Thoracic aorta endothelial cell (primary cell): ENCODE data around the gene CCL11. TPM values are rescaled to one million over a fixed set of nuclear protein-coding genes. Genes with fewer than 3 reads are reported as not detected.

Experiments used
- total RNA-seq: library from RNA; depleted of rRNA; stranded (reverse); fragments of >200 nt; gene quantifications from 2 replicates; pipeline ENCODE4 v1.2.3, GENCODE V29; 2012

Gene CCL11
- total RNA-seq: not detected in 2 replicates

DNA sequence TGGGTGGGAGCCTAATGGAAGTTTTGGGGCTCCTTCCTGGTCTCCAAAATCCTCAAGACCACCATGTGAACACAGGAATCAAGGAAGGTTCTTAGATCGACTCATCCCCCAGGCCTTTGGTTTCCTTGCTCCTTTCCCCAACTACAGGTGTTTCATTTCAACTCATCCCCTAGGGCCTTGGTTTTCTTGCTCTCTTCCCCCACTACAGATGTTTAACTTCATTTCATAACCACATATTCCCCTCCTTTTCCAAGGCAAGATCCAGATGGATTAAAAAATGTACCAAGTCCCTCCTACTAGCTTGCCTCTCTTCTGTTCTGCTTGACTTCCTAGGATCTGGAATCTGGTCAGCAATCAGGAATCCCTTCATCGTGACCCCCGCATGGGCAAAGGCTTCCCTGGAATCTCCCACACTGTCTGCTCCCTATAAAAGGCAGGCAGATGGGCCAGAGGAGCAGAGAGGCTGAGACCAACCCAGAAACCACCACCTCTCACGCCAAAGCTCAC, at the start of gene CCL11:
TSS of gene CCL11 (plus strand) at position 457 of the 507 bp plus-strand sequence. CDS start 67 bp downstream, outside the sequence.

DNA sequence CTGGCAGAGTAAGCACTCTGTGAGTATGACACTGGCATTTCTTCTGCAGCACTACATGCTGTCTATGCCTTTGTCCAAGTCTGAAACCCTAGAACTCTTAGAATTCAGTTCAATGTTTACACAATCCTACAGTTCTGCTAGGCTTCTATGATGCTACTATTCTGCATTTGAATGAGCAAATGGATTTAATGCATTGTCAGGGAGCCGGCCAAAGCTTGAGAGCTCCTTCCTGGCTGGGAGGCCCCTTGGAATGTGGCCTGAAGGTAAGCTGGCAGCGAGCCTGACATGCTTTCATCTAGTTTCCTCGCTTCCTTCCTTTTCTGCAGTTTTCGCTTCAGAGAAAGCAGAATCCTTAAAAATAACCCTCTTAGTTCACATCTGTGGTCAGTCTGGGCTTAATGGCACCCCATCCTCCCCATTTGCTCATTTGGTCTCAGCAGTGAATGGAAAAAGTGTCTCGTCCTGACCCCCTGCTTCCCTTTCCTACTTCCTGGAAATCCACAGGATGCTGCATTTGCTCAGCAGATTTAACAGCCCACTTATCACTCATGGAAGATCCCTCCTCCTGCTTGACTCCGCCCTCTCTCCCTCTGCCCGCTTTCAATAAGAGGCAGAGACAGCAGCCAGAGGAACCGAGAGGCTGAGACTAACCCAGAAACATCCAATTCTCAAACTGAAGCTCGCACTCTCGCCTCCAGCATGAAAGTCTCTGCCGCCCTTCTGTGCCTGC, 30.7 kb upstream of the CCL11 start, which contains the start of gene CCL2:
TSS of gene CCL2 (plus strand) at position 635 of the 730 bp plus-strand sequence. CDS start at position 700, 65 bp downstream.

DNA sequence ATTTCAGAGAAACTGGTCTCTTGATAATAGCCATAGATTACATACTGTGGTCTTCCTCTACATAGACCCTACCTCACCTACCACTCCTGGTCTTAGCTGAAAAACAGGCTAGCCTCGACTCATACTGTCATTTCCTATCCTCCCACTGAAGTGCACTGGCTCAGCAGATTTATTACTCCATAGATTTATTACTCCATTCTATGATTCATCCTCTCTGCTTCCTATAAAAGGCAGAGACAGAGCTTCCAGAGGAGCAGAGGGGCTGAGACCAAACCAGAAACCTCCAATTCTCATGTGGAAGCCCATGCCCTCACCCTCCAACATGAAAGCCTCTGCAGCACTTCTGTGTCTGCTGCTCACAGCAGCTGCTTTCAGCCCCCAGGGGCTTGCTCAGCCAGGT, 15.6 kb upstream of the CCL11 start, which contains the start of gene CCL7:
TSS of gene CCL7 (plus strand) at position 253 of the 400 bp plus-strand sequence. CDS start at position 323, 70 bp downstream.

DNA sequence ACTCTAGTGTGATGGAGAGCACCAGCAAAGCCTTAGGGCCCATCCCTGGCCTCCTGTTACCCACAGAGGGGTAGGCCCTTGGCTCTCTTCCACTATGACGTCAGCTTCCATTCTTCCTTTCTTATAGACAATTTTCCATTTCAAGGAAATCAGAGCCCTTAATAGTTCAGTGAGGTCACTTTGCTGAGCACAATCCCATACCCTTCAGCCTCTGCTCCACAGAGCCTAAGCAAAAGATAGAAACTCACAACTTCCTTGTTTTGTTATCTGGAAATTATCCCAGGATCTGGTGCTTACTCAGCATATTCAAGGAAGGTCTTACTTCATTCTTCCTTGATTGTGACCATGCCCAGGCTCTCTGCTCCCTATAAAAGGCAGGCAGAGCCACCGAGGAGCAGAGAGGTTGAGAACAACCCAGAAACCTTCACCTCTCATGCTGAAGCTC, 33.5 kb downstream of the CCL11 start, which contains the start of gene CCL8:
TSS of gene CCL8 (plus strand) at position 397 of the 445 bp plus-strand sequence. CDS start 67 bp downstream, outside the sequence.

Other genes with a start within 250 kb of the CCL11 start
- 95.8 and 128 TPM in 2 replicates for gene CCL2, start 30.5 kb upstream of the CCL11 start, total RNA-seq
- gene CCL7, start 15.5 kb upstream of the CCL11 start, total RNA-seq: 0.29 and 0.53 TPM in 2 replicates
- not detected in 2 replicates for gene CCL8, start 33.7 kb downstream of the CCL11 start, total RNA-seq
- gene CCL13, start 70.7 kb downstream of the CCL11 start, total RNA-seq: not detected in 2 replicates
- not detected in 2 replicates for gene CCL1, start 77.5 kb downstream of the CCL11 start, total RNA-seq